ENCODE results near the gene COL11A1.

DNA sequence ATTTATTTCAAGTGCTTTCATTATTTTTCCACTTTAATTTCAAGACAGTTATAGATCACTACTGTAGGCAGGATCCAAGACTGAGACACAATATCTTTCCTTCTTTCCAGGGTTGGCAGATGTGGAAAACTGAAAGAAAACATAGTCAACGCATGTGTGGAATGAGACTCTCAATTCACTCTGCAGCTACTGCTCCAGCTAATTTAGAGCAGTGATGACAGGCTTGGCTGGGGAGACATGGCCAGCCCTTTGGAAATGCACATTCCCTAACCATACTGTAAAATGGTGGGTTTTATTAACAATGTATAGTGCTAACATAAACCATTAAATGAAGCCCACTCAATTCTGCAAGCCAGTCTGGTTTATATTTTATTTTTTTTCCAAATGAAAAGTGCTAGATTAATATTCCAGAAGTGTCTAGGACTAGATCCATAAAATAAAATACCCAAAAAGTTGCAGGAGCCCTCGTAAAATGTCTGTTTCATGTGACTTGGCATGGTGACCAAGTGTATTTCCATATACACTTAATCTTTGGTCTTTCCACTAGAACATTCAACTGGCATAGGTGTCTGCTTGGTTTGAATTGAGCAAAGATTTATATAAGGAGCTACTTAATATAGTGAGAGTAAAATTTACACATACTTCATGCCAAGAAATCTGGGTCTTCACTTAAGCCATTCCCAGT lies 32.9 kb downstream of the COL11A1 start:
- TF ChIP-seq POLR2A (IDR thresholded peaks at IDR 0.05; ENCODE audit: low read depth, low read length) (no peak), TAF1 (IDR thresholded peaks at IDR 0.05; ENCODE audit: low read depth, low read length) (no peak), PAX5 (IDR thresholded peaks at IDR 0.05; ENCODE audit: insufficient read depth, low read length, severe bottlenecking) (no peak), POLR2AphosphoS5 (IDR thresholded peaks at IDR 0.05; ENCODE audit: low read depth, low read length) (no peak)
